HFF-Myc (cell line): ENCODE data around the gene EFTUD2.

Source experiments
- DNase-seq: peaks from one replicate; pipeline ENCODE4 v3.0.0-alpha.2; 2011; ENCODE audit warnings: low read depth; ENCODE audit errors: extremely low read depth
- H3K4me3 ChIP-seq: replicated peaks from 2 replicates; pipeline ENCODE4 v1.5.1; 2011; ENCODE audit warnings: low read depth, mild to moderate bottlenecking, control low read depth, low read length
- TF ChIP-seq, protein P1 (sequence below): IDR thresholded peaks from 2 replicates; pipeline ENCODE4 v1.5.1; 2012; ENCODE audit warnings: mild to moderate bottlenecking, low read depth, low read length, control low read depth; ENCODE audit errors: missing control alignments

EFTUD2 gene

GRCh38 chr17:44940768-44941167, 41.5 kb upstream of the EFTUD2 start:
- DNase-seq: no peak
- TF ChIP-seq, protein P1, sequence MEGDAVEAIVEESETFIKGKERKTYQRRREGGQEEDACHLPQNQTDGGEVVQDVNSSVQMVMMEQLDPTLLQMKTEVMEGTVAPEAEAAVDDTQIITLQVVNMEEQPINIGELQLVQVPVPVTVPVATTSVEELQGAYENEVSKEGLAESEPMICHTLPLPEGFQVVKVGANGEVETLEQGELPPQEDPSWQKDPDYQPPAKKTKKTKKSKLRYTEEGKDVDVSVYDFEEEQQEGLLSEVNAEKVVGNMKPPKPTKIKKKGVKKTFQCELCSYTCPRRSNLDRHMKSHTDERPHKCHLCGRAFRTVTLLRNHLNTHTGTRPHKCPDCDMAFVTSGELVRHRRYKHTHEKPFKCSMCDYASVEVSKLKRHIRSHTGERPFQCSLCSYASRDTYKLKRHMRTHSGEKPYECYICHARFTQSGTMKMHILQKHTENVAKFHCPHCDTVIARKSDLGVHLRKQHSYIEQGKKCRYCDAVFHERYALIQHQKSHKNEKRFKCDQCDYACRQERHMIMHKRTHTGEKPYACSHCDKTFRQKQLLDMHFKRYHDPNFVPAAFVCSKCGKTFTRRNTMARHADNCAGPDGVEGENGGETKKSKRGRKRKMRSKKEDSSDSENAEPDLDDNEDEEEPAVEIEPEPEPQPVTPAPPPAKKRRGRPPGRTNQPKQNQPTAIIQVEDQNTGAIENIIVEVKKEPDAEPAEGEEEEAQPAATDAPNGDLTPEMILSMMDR: no peak
- no peak overlapping the region for H3K4me3 ChIP-seq

DNA sequence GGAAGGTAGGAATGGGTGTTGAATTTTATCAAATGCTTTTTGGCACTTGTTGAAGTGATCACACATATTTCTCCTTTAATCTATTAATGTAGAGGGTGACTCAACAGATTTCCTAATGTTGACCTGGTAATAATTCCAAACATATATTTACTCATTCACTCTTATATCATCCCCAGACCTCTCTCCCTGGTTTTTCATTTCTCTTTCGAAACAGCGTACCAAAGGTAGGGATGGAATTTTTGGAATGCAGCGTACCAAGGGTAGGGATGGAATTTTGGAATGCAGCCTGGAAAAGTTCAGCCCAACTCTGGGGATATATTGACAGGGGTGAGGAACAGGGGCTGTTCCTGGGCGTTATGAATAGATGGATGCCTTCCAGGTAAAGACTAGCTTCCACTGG, 41.1 kb upstream of the EFTUD2 start:
- DNase-seq: no peak
- TF ChIP-seq, protein P1: no peak
- H3K4me3 ChIP-seq: no peak overlapping the region

DNA sequence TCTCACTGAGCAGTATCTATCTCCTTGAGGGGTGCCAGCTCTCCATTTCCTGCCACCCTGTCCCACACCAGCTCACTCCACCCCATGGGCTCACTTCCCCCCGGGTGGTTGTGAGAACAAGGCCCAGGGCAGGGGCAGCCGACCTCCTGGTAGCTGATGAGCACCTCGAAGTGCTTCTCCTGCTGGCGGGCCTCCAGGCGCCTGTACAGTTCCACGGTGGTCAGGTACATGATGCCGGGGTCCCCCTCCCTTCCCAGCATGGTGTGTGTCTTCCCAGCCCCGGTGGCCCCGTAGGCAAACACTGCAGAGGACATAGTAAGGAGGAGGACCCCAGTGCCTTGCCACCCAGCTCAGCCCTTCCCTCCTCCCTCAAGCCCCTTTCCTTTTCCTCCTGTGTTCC, 35.9 kb upstream of the EFTUD2 start:
- DNase-seq: no peak
- no peak overlapping the region for H3K4me3 ChIP-seq
- TF ChIP-seq, protein P1: no peak

DNA sequence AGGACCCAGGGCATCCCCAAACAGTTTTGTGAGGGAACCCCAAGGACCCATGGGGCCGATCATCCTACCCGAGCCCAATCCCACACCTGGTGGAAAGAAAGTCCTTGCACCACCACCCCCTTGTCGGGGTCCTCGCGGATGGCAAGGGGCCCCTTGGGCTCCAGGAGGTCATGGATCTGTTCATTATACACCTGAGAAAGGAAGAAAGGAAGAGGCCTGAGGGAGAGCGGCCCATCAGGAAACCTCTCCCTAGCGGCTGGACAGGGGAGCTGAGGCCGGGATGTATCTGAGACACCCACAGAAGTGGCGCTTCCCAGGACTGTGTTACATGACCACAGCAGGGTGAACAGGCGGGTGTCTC, 35.5 kb upstream of the EFTUD2 start:
- TF ChIP-seq, protein P1: no peak

GRCh38 chr17:44933824-44934744, 34.8 kb upstream of the EFTUD2 start:
- no peak for DNase-seq
- H3K4me3 ChIP-seq: no peak overlapping the region
- TF ChIP-seq, protein P1: no peak

More for the DNA sequence above, 35.5 kb upstream of the EFTUD2 start:
- H3K4me3 ChIP-seq: no peak overlapping the region
- no peak for DNase-seq

DNA sequence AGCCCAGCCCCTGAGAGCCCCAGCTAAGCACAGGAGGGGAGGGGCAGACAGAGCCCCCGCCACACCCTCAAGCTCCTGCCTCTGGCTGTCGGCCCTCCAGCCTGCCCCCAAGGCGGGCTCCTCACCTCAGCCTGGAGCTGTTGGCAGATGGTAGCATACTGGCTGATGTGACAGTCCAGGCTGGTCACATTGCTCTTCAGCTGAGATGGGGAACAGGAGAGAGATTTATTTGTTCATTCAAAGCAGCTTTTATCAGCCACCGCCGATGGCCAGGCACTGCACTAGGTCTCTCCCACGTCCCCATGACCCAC, 33.5 kb upstream of the EFTUD2 start:
- TF ChIP-seq, protein P1: no peak
- no peak overlapping the region for H3K4me3 ChIP-seq
- no peak for DNase-seq
